Activated CD4-positive, alpha-beta memory T cell treated with anti-CD3 and anti-CD28 coated beads, Interleukin-2, amount 10 ng/mL, durations not matched to agents 7 days and 5 days (primary cell): Measurements from ENCODE around the gene AARSD1. TPM values are rescaled to one million over a fixed set of nuclear protein-coding genes. Genes with fewer than 3 reads are reported as not detected.

Experiments
- CTCF ChIA-PET: fragments of 350-600 bp; sonication (Branson Sonifier 250); formaldehyde crosslinking; loops from one replicate; lab custom pipeline; 2021; ENCODE audit warnings: antibody characterized with exemption, inconsistent platforms; lab: Charles Lee
- POLR2A ChIA-PET: fragments of 350-600 bp; sonication (Branson Sonifier 250); formaldehyde crosslinking; loops from one replicate; lab custom pipeline; 2021; ENCODE audit warnings: antibody characterized with exemption; lab: Charles Lee
- DNase-seq: peaks from one replicate; pipeline ENCODE4 v3.0.0-alpha.2; 2020
- H3K27ac Mint-ChIP-seq: one replicate; pipeline ENCODE4 v1.8.0; 2021; ENCODE audit warnings: mild to moderate bottlenecking, mixed read lengths
- H3K27me3 Mint-ChIP-seq: one replicate; pipeline ENCODE4 v1.8.0; 2021; ENCODE audit warnings: mixed read lengths
- H3K36me3 Mint-ChIP-seq: one replicate; pipeline ENCODE4 v1.8.0; 2021; ENCODE audit warnings: low read depth, mixed read lengths
- H3K4me1 Mint-ChIP-seq: one replicate; pipeline ENCODE4 v1.8.0; 2021; ENCODE audit warnings: mixed read lengths
- H3K4me3 Mint-ChIP-seq: one replicate; pipeline ENCODE4 v1.8.0; 2021; ENCODE audit warnings: mild to moderate bottlenecking, mixed read lengths
- H3K9me3 Mint-ChIP-seq: one replicate; pipeline ENCODE4 v1.8.0; 2021; ENCODE audit warnings: mixed read lengths
- total RNA-seq, 2 experiments: library from RNA; stranded (reverse); gene quantifications; one replicate each; pipeline ENCODE4 v1.2.3, GENCODE V29; 2021

AARSD1 gene
- total RNA-seq, 2 experiments from 2014 or later = 27.9 to 28.5 TPM

DNA sequence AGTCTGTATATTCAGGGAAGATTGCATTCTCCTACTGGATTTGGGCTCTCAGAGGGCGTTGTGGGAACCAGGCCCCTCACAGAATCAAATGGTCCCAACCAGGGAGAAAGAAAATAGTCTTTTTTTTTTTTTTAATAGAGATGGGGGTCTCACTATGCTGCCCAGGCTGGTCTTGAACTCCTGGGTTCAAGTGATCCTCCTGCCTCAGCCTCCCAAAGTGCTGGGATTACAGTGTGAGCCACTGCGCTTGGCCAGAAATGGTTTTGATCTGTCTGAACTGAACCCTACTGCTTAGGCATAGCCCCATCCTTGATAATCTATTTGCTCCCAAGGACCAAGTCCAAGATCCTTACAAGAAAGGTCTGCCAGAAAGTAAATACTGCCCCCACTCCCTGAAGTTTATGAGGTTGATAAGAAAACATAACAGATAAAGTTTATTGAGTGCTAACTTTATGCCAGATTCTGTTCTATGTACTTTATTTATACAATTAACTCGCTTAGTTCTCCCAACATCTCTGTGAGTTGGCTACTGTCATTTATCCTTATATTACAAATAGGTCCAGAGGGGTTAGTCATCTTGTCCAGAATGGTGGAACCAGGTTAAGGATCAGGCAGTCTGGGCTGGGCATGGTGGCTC is 50.2 kb downstream of the AARSD1 start:
- ChIA-PET POLR2A (no interaction called here), CTCF (no interaction called here)
- Mint-ChIP-seq H3K4me1 (no peaks in the 10 kb centered on the region), H3K4me3 (no peak overlapping the region), H3K36me3 (no peaks in the 10 kb centered on the region), H3K9me3 (no peaks in the 10 kb centered on the region), H3K27ac (no peak overlapping the region), H3K27me3 (peaks cover 16% of the 10 kb centered on the region)
- DNase-seq = no peak

DNA sequence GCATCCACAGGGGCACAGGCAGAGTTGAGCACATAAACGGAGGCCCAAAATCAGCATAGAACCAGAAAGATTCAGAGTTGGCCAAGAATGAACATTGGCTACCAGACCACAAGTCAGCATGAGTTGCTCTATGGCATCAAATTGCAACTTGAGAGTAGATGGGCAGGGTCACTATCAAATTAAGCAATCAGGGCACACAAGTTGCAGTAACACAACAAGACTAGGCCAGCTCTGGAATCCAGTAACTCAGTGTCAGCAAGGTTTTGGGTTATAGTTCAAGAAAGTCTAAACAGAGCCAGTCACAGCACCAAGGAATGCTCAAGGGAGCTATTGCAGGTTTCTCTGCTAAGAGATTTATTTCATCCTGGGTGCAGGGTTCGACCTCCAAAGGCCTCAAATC is 50.7 kb downstream of the AARSD1 start:
- POLR2A ChIA-PET = no interaction called here
- DNase-seq = no peak
- CTCF ChIA-PET = no interaction called here
- Mint-ChIP-seq H3K27me3 (peaks cover 16% of the 10 kb centered on the region), H3K4me3 (no peak overlapping the region), H3K36me3 (no peaks in the 10 kb centered on the region), H3K4me1 (no peaks in the 10 kb centered on the region), H3K27ac (no peak overlapping the region), H3K9me3 (no peaks in the 10 kb centered on the region)

DNA sequence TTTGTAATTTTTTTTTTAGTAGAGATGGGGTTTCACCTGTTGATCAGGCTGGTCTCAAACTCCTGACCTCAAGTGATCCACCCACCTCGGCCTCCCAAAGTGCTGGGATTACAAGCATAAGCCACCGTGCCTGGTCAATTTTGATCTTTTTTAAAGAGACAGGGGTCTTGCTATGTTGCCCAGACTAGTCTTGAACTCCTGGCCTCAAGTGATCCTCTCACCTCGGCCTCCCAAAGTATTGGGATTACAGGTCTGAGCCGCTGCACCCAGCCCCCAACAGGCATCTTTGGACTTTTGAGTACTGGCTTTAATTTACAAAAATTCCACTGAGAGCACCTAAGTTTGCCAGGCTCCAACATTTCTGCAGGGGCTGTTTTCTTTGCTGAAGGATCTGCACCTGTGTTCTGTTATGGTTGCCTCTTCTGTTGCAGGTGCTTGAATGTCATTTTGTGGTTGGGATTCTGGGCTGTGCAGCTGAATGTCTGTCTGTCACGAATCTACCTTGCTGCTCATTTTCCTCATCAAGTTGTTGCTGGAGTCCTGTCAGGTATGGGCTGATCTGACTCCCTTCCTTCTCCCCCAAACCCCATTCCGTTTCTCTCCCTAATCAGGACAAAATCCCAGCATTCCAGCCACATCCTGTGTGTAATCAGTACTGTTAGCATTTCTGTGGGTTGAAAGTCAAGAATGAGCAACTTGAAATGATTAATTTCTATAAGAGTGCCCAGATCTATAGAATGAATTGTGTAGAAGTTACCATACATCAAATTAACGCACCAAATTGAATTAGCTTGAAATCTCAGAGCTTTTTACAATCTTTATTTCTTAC is 55.2 kb downstream of the AARSD1 start:
- no peak for DNase-seq
- Mint-ChIP-seq H3K4me3 (no peak overlapping the region), H3K27ac (no peak overlapping the region), H3K36me3 (no peaks in the 10 kb centered on the region), H3K4me1 (no peaks in the 10 kb centered on the region), H3K9me3 (no peaks in the 10 kb centered on the region), H3K27me3 (peaks cover 19% of the 10 kb centered on the region)
- ChIA-PET POLR2A (no interaction called here), CTCF (no interaction called here)

DNA sequence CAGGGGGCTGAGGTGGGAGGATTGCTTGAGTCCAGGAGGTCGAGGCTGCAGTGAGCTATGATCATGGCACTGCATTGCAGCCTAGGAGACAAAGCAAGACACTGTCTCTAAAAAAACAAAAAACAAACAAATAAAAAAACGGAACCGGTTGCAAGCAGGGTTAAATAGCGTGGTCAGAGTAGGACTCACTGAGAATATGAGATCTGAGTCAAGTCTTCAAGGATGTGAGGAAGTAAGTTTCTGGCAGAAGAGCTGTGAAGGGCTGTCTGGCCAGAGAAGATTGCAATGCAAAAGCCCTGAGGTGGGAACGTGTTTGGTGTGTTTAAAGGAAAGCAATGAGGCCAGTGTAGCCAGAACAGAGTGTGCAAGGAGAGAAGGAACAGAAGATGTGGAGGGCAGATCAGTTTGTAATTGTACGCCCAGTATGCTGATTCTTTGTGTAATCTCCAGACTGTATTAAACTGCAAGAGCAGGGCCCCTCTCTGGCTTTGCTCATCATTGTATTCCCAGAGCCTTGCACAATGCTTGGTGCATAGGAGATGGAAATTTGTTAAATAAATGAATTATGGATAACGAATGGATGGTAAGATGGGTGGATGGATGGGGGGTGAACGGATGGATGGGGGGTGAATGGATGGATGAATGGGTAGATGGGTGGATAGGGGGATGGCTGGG is 57.3 kb downstream of the AARSD1 start:
- Mint-ChIP-seq H3K27ac (no peak overlapping the region), H3K4me1 (no peaks in the 10 kb centered on the region), H3K36me3 (no peaks in the 10 kb centered on the region), H3K4me3 (no peak overlapping the region), H3K9me3 (no peaks in the 10 kb centered on the region), H3K27me3 (peaks cover 22% of the 10 kb centered on the region)
- POLR2A ChIA-PET = no interaction called here
- DNase-seq = no peak
- CTCF ChIA-PET = no interaction called here

DNA sequence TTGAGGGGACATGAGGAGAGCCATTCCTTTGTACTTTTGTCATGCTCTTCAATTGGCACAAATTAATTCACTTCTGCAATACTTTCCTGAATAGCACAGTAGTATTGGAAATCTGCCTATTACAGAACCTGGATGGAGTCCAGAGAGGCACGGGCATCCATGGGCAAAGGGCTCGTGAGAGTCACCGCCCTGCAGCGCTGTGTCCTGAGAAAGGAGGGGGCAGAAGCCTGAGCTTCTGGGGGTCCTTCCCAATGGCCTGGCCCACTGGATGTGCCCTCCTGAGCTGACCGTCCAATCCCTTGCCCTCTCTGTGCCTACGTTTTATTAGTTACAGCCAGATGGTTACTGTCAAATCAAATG is 60.2 kb downstream of the AARSD1 start:
- Mint-ChIP-seq H3K27me3 (peaks cover 19% of the 10 kb centered on the region), H3K4me1 (no peaks in the 10 kb centered on the region), H3K27ac (no peak overlapping the region), H3K9me3 (no peaks in the 10 kb centered on the region), H3K36me3 (no peaks in the 10 kb centered on the region), H3K4me3 (no peak overlapping the region)
- CTCF ChIA-PET = no interaction called here
- DNase-seq = no peak
- POLR2A ChIA-PET = no interaction called here

DNA sequence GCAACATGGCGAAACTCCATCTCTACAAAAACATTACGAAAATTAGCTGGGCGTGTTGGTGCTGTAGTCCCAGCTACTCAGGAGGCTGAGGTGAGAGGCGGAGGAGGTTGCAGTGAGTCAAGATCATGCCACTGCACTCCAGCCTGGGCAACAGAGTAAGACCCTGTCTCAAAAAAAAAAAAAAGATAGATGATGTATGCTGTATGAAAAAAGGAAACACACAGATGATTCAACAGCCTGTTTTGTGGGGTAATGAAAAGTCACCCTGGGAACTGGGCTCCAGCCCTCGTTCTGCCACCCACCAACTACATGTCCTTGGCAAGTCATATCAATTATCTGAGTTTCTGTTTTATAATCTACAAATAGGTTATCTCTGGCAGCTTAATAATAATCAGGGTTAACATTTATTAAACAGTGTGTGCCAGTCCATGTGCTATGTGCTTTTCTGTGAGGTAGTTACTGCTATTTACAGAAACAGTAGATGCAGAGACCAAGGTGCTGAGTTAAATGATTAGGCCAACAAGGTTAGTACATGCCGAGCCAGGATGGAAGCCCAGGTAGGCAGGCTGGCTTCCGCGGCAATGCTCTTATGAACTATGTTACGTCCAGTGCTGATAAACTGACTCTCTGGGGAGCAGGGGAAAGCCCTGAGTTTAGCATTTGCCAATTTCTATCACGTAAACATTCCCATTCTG is 62.6 kb downstream of the AARSD1 start:
- Mint-ChIP-seq H3K4me3 (no peak overlapping the region), H3K9me3 (no peaks in the 10 kb centered on the region)
- CTCF ChIA-PET = no interaction called here

More for the DNA sequence above, 62.6 kb downstream of the AARSD1 start:
- peaks cover 20% of the 10 kb centered on the region for H3K27me3 Mint-ChIP-seq
- H3K36me3 Mint-ChIP-seq = no peaks in the 10 kb centered on the region
- H3K4me1 Mint-ChIP-seq = no peaks in the 10 kb centered on the region
- H3K27ac Mint-ChIP-seq = no peak overlapping the region
- DNase-seq = no peak
- POLR2A ChIA-PET = no interaction called here

Other genes starting within 250 kb of the AARSD1 start
- 10 to 100 TPM; 51.9 to 55.3 TPM for gene EZH1, start 219.4 kb downstream of the AARSD1 start, total RNA-seq
- not detected for gene RAMP2, start 203.2 kb downstream of the AARSD1 start, total RNA-seq
- gene VPS25, start 191.0 kb downstream of the AARSD1 start, total RNA-seq = 10 to 100 TPM; 52.8 to 53.0 TPM
- under 1 TPM; 0.18 to 0.20 TPM for gene WNK4, start 183.8 kb downstream of the AARSD1 start, total RNA-seq
- 10 to 100 TPM; 35.1 to 37.0 TPM for gene COA3, start 165.8 kb downstream of the AARSD1 start, total RNA-seq
- not detected for gene CNTD1, start 165.6 kb downstream of the AARSD1 start, total RNA-seq
- 10 to 100 TPM; 95.6 to 96.8 TPM for gene BECN1, start 140.2 kb downstream of the AARSD1 start, total RNA-seq
- 100 to 1,000 TPM; 101 to 104 TPM for gene PSME3, start 131.1 kb downstream of the AARSD1 start, total RNA-seq
- gene AOC2, start 119.9 kb downstream of the AARSD1 start, total RNA-seq = 1 to 10 TPM; 1.0 to 1.1 TPM
- gene AOC3, start 113.3 kb downstream of the AARSD1 start, total RNA-seq = under 1 TPM; 0.50 to 0.53 TPM
- not detected for gene G6PC1, start 63.7 kb downstream of the AARSD1 start, total RNA-seq
- gene PTGES3L, start 15.6 kb upstream of the AARSD1 start, total RNA-seq = under 1 TPM; 0.40 to 0.65 TPM
- 10 to 100 TPM; 17.1 to 17.3 TPM for gene RUNDC1, start 16.1 kb upstream of the AARSD1 start, total RNA-seq
- 100 to 1,000 TPM; 880 to 892 TPM for gene RPL27, start 34.0 kb upstream of the AARSD1 start, total RNA-seq
- 100 to 1,000 TPM; 149 to 154 TPM for gene IFI35, start 42.3 kb upstream of the AARSD1 start, total RNA-seq
- 10 to 100 TPM; 15.0 to 16.6 TPM for gene VAT1, start 57.9 kb upstream of the AARSD1 start, total RNA-seq
- gene RND2, start 60.8 kb upstream of the AARSD1 start, total RNA-seq = not detected
- 10 to 100 TPM; 62.5 to 66.5 TPM for gene BRCA1, start 160.9 kb upstream of the AARSD1 start, total RNA-seq
- gene NBR1, start 206.8 kb upstream of the AARSD1 start, total RNA-seq = 10 to 100 TPM; 68.1 to 69.8 TPM
- 10 to 100 TPM; 12.9 to 13.8 TPM for gene TMEM106A, start 247.4 kb upstream of the AARSD1 start, total RNA-seq